Right lobe of liver (tissue), 6 donors: ENCODE results near the gene ABLIM2. TPM values are rescaled to one million over a fixed set of nuclear protein-coding genes. Genes with fewer than 3 reads are reported as not detected.

Experiments
- ATAC-seq, 4 donors: fragments of 200-7000 bp; cut with Tn5 transposase; one replicate each; pipeline ENCODE4 v1.9.1; 2020; ENCODE audit warnings: mild to moderate bottlenecking in 4 of 4, moderate library complexity in 4 of 4
- DNase-seq, 3 donors: peaks; one replicate each; pipeline ENCODE4 v3.0.0-alpha.2; 2020
- H3K27ac ChIP-seq, 3 donors: fragments of 200-600 bp; one replicate each; pipeline ENCODE4 v1.8.0; 2022
- H3K27me3 ChIP-seq, 2 donors: fragments of 200-600 bp; one replicate each; pipeline ENCODE4 v1.8.0; 2022
- H3K36me3 ChIP-seq, 4 donors: fragments of 200-600 bp; sonication (generic) in 1 of 4; one replicate each; pipeline versions ENCODE4 v1.5.1 to v1.8.0; 2017 to 2022; ENCODE audit warnings: control low read depth in 1 of 4
- H3K4me1 ChIP-seq, 4 donors: fragments of 200-600 bp; sonication (generic) in 1 of 4; one replicate each; pipeline versions ENCODE4 v1.5.1 to v1.8.0; 2017 to 2022; ENCODE audit warnings: control low read depth in 1 of 4
- H3K4me3 ChIP-seq, 3 donors: fragments of 200-600 bp; one replicate each; pipeline ENCODE4 v1.8.0; 2022
- H3K9me3 ChIP-seq, 4 donors: fragments of 200-600 bp; sonication (generic) in 1 of 4; one replicate each; pipeline versions ENCODE4 v1.5.1 to v1.8.0; 2017 to 2022; ENCODE audit warnings: control low read depth in 1 of 4
- POLR2A ChIP-seq: fragments of 450-650 bp; IDR thresholded peaks from one replicate; pipeline ENCODE4 v1.6.1; 2017; ENCODE audit warnings: antibody characterized with exemption, mild to moderate bottlenecking
- WGBS: methylation state at CpG from one replicate; pipeline ENCODE4 v1.1.6; 2018; ENCODE audit warnings: low coverage, low lambda C conversion rate; ENCODE audit not compliant: insufficient coverage; ENCODE audit errors: missing lambda C conversion rate; 5-methylcytosine and 5-hydroxymethylcytosine counted together
- intact Hi-C, 2 donors: fragments of 100-400 bp; cut with DNase I; formaldehyde crosslinking; loops; one replicate each; pipeline versions ENCODE4 v1.11.2 to v1.14.1; 2022
- total RNA-seq, 6 experiments: library from RNA; depleted of rRNA in 2 of 6; stranded (reverse); fragments of >200 nt in 2 of 6; fragmentation: NEBNext Ultra II Directional in 3 of 6; extraction: Animal tissue kit (Norgen Biotek cat#: 25700) in 3 of 6; gene quantifications; one replicate each; pipeline versions ENCODE4 v1.1.0 to v1.2.4, GENCODE V29; 2016 to 2023
- TF ChIP-seq, protein P1 (sequence below), 4 donors: fragments of 200-600 bp in 3 of 4; fragments of 450-650 bp in 1 of 4; IDR thresholded peaks; one replicate each; pipeline versions ENCODE4 v1.5.1 to v1.8.0; 2016 to 2022; ENCODE audit warnings: antibody characterized with exemption in 4 of 4, mild to moderate bottlenecking in 2 of 4
- donor health status: DM: no; HTN: yes; CAD: no.
- donor health status: DM: no; HTN: no; CAD: no.
- donor health status: DM: no; HTN: no; CAD: no.
- donor health status: DM: no; HTN: yes; CAD: no.
- donor health status: DM: no; HTN: yes; CAD: no.

Gene ABLIM2
- total RNA-seq, 6 experiments from 2014 or later: 0.93 to 3.5 (median 2.3) TPM

DNA sequence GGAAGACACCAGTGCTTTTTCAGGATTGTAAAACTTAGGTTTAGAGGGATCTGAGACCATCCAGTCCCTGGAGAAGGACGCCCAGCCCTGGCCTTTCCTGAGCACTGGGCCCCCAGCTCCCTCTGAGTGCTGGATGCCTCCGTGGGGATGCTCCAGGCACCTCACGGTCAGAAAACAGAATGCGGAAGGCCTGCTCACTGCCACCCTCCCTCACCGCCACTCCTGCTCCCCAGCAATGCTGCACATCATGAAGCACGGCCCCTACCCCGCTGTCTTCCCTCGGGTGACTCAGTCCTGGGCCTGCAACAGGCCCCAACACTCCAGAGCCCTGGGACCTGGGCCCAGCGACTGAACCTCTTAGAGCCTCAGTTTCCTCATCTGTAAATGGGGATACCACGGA, 26.2 kb downstream of the ABLIM2 start:
- intact Hi-C loops: no loop called here
- Histone ChIP-seq H3K36me3 (no peaks in the 10 kb centered on the region), H3K27ac (no peak overlapping the region), H3K4me1 (no peaks in the 10 kb centered on the region), H3K27me3 (no peaks in the 10 kb centered on the region), H3K4me3 (no peak overlapping the region), H3K9me3 (no peaks in the 10 kb centered on the region)
- TF ChIP-seq, protein P1, sequence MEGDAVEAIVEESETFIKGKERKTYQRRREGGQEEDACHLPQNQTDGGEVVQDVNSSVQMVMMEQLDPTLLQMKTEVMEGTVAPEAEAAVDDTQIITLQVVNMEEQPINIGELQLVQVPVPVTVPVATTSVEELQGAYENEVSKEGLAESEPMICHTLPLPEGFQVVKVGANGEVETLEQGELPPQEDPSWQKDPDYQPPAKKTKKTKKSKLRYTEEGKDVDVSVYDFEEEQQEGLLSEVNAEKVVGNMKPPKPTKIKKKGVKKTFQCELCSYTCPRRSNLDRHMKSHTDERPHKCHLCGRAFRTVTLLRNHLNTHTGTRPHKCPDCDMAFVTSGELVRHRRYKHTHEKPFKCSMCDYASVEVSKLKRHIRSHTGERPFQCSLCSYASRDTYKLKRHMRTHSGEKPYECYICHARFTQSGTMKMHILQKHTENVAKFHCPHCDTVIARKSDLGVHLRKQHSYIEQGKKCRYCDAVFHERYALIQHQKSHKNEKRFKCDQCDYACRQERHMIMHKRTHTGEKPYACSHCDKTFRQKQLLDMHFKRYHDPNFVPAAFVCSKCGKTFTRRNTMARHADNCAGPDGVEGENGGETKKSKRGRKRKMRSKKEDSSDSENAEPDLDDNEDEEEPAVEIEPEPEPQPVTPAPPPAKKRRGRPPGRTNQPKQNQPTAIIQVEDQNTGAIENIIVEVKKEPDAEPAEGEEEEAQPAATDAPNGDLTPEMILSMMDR (IDR thresholded peaks at IDR 0.05): no peak
- no peak for TF ChIP-seq POLR2A
- DNase-seq (no peak), ATAC-seq (no peak)
- WGBS: no CpG with 5 or more reads among the region's 10 CpGs

DNA sequence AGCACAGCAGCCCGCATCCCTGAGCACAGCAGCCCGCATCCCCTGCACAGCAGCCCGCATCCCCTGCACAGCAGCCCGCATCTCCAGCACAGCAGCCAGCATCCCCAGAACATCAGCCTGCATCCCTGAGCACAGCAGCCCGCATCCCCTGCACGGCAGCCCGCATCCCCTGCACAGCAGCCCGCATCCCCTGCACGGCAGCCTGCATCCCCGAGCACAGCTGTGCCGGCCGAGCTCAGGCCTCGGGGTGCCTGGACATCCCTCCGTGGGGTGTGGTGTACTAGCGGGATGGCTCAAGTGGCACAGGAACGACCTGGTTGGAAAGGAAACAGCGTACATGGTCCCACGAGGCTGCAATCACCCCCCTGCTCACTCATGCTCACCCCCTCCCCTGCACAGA, 26.8 kb downstream of the ABLIM2 start:
- intact Hi-C loops: no loop called here
- no peaks in the 10 kb centered on the region for H3K36me3 ChIP-seq
- no peaks in the 10 kb centered on the region for H3K9me3 ChIP-seq
- no peak for ATAC-seq
- H3K27ac ChIP-seq: no peak overlapping the region
- no peaks in the 10 kb centered on the region for H3K4me1 ChIP-seq
- no peak for DNase-seq
- H3K4me3 ChIP-seq: no peak overlapping the region
- no peaks in the 10 kb centered on the region for H3K27me3 ChIP-seq
- TF ChIP-seq POLR2A: no peak
- TF ChIP-seq, protein P1 (IDR thresholded peaks at IDR 0.05): no peak
- WGBS: 70% methylated on average over 4 of the region's 18 CpGs

DNA sequence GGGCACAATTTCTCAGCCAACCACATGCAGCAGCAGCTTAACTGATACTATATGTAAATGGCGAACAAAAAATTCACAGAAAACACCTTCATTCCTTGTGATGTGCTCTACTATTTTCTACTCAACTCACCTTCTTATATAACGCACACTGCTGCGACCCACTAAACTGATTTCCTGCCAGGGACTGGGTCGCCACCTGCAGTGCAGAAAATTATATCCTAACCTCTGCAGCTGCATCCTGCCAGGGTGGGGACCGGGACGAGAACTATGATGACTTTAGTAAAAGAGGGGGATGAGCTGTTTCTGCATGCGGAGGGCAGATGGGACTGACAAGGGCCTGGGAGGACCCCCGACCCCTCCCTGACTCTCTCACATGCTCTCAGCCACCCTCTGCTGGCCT, 27.4 kb downstream of the ABLIM2 start:
- TF ChIP-seq, protein P1 (IDR thresholded peaks at IDR 0.05): no peak
- no peak for TF ChIP-seq POLR2A
- no peak for DNase-seq
- Histone ChIP-seq H3K9me3 (no peaks in the 10 kb centered on the region), H3K27ac (no peak overlapping the region), H3K36me3 (no peaks in the 10 kb centered on the region), H3K4me1 (no peaks in the 10 kb centered on the region), H3K4me3 (no peak overlapping the region), H3K27me3 (no peaks in the 10 kb centered on the region)
- ATAC-seq: no peak
- intact Hi-C loops: no loop called here
- 47% methylated on average over 5 of the region's 8 CpGs for WGBS

DNA sequence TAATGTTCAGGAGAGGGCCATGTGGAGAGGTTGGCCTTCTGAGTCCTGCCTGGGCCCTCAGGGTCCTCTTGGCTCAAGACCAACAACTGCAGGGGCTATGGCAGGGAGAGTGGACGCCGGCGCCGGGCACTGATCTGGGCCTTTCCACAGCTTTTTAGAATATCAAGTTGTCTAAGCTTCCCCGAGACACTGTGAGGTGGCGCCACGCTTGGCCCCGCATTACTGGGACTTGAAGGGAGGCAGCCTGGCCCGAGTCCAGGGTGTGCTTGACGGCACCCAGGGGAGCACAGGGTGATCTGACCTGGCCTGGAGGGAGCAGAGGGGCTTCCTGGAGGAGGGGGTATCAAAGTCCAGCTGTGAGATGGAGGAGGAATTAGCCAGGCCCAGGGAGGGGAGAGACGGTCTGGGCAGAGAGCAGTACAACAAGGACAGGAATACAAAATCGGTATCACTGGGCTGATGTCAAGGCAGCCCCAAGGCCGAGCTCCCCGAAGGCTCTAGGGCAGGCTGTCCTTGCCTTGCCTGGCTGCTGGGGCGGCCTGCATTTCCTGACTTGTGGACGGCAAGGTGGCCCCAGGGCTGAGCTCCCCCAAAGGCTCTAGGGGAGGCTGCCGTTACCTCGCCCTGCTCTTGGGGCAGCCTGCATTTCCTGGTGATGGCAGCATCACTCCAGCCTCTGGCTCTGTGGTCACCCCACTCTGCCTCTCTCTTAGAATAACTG, 28.1 kb downstream of the ABLIM2 start:
- H3K4me3 ChIP-seq: no peak overlapping the region
- 65% methylated on average over 5 of the region's 18 CpGs for WGBS
- H3K27me3 ChIP-seq: no peaks in the 10 kb centered on the region
- no peak for TF ChIP-seq POLR2A
- TF ChIP-seq, protein P1 (IDR thresholded peaks at IDR 0.05): no peak
- intact Hi-C loops: no loop called here
- H3K36me3 ChIP-seq: no peaks in the 10 kb centered on the region
- ATAC-seq: no peak
- no peak overlapping the region for H3K27ac ChIP-seq
- H3K9me3 ChIP-seq: no peaks in the 10 kb centered on the region
- H3K4me1 ChIP-seq: no peaks in the 10 kb centered on the region
- DNase-seq: no peak

DNA sequence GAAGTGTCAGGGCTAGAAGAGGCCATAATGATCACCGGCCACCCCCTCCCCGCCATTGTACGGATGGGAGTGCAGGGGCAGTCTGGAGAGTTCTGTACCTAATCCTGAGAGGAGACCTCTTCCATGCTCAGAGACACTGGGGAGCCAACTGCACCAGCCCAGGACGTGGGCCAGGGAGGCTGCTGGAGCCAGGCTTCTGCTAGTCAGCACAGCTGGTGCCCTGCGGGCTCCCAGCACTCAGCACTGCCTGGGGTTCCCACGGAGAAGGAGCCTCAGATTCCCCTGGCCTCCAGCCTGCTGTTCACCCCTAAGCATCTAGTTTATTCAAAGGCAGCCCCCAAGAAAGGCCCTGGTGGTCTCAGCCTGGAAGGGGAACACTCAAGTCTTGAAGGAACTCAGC, 28.8 kb downstream of the ABLIM2 start:
- no peaks in the 10 kb centered on the region for H3K9me3 ChIP-seq
- H3K4me3 ChIP-seq: no peak overlapping the region
- no CpG with 5 or more reads among the region's 6 CpGs for WGBS
- TF ChIP-seq POLR2A: no peak
- TF ChIP-seq, protein P1 (IDR thresholded peaks at IDR 0.05): no peak
- ATAC-seq: no peak
- H3K36me3 ChIP-seq: no peaks in the 10 kb centered on the region
- intact Hi-C loops: no loop called here
- no peak for DNase-seq
- no peaks in the 10 kb centered on the region for H3K4me1 ChIP-seq
- no peak overlapping the region for H3K27ac ChIP-seq
- no peaks in the 10 kb centered on the region for H3K27me3 ChIP-seq
